DOHH2 (cell line): ENCODE data around the gene SEZ6.

Experiments
- H3F3A ChIP-seq: fragments of 200-600 bp; sonication (generic), shearing (Covaris generic); 2 replicates; pipeline ENCODE4 v1.6.0; 2016; ENCODE audit warnings: antibody characterized with exemption, mild to moderate bottlenecking; ENCODE audit not compliant: control insufficient read depth, insufficient read depth
- H3K27ac ChIP-seq: fragments of 200-600 bp; sonication (generic); 2 replicates; pipeline ENCODE4 v1.5.1; 2014; ENCODE audit warnings: low read depth, mild to moderate bottlenecking, low read length, moderate library complexity
- H3K27me3 ChIP-seq: fragments of 200-600 bp; sonication (generic); 2 replicates; pipeline ENCODE4 v1.6.1; 2014; ENCODE audit warnings: mild to moderate bottlenecking, low read length, mixed read lengths; ENCODE audit not compliant: control insufficient read depth
- H3K36me3 ChIP-seq: fragments of 200-600 bp; sonication (generic); 2 replicates; pipeline ENCODE4 v1.6.1; 2014; ENCODE audit warnings: mild to moderate bottlenecking, low read length, moderate library complexity, mixed read lengths; ENCODE audit not compliant: control insufficient read depth
- H3K4me1 ChIP-seq: fragments of 200-600 bp; sonication (generic); 2 replicates; pipeline ENCODE4 v1.6.1; 2014; ENCODE audit warnings: mild to moderate bottlenecking, low read length, mixed read lengths; ENCODE audit not compliant: control insufficient read depth
- H3K4me2 ChIP-seq: fragments of 200-600 bp; sonication (generic); 2 replicates; pipeline ENCODE4 v1.6.0; 2014; ENCODE audit warnings: mild to moderate bottlenecking, low read length, moderate library complexity
- H3K4me3 ChIP-seq: fragments of 200-600 bp; sonication (generic); 2 replicates; pipeline ENCODE4 v1.5.1; 2014; ENCODE audit warnings: mild to moderate bottlenecking, low read length, mixed read lengths
- H3K79me2 ChIP-seq: fragments of 200-600 bp; sonication (generic); 2 replicates; pipeline ENCODE4 v1.6.1; 2014; ENCODE audit warnings: mild to moderate bottlenecking, low read length, mixed read lengths; ENCODE audit not compliant: control insufficient read depth
- H3K9me2 ChIP-seq: fragments of 200-600 bp; sonication (generic); replicated peaks from 2 replicates; pipeline ENCODE4 v1.6.1; 2014; ENCODE audit warnings: mild to moderate bottlenecking, low read length, mixed read lengths; ENCODE audit not compliant: control insufficient read depth
- H3K9me3 ChIP-seq: fragments of 200-600 bp; sonication (generic); 2 replicates; pipeline ENCODE4 v1.6.1; 2014; ENCODE audit warnings: antibody characterized with exemption, low read length, mixed read lengths; ENCODE audit not compliant: control insufficient read depth, insufficient read depth
- H4K20me1 ChIP-seq: fragments of 200-600 bp; sonication (generic); 2 replicates; pipeline ENCODE4 v1.6.0; 2014; ENCODE audit warnings: low read depth, mild to moderate bottlenecking, antibody characterized with exemption, low read length, moderate library complexity; ENCODE audit not compliant: control insufficient read depth, insufficient read depth
- EZH2phosphoT487 ChIP-seq: fragments of 200-600 bp; sonication (generic); IDR thresholded peaks from 2 replicates; pipeline ENCODE4 v1.6.1; 2017; ENCODE audit warnings: borderline replicate concordance, mild to moderate bottlenecking, antibody characterized with exemption, low read length, moderate library complexity, mixed read lengths
- TF ChIP-seq, protein P1 (sequence below): fragments of 200-600 bp; sonication (generic); IDR thresholded peaks from one replicate; pipeline ENCODE4 v1.5.1; 2014; ENCODE audit warnings: antibody characterized with exemption, mild to moderate bottlenecking, low read depth, low read length; ENCODE audit not compliant: poor library complexity, severe bottlenecking

The SEZ6 gene

DNA sequence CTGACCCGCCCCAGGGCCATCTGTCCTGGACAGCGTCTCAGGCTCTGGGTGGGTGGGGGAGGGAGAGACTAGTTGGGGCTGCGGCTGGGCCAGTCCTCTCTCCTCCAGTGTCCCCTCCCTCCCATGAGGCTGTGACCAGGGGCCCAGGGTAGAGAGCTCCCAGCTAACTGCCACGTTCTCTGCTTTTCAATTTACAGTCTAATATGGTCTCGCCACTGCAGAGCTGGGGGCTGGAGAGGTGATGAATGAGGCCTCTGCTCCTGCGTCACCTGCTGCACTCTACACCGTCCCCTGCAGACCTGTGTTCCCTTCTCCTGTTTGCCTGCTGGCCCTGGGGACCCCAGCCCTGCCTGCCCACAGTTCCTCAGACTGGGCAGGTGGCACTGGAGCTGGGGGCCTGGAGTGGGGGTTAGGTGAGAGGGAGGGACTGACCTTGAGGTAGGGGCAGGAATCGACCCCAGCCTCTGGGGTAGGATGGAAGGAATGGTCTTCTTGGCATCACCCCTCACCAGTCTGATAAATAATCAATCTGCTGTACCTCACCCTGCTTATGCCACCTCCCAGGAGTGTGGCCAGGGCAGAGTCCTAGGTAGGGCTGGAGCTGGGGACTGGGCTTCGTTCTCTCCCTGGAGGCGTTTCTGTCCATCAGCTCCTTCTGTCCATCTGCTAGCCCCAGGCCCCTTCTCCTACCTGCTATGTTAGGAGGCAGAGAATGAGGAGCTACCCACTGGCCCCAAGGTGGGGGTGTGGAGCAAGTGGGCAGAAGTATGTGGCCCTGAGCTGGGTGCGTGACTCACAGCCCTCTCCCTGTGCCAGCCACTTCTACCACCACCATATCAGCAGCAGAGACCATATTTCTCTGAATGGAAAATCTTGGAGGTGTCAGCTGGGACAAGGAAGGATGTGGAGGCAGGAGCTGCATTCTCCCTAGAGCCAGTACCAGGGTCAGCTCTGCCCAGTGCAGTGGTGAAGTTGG lies 12.9 kb downstream of the SEZ6 start:
- H3K79me2 ChIP-seq = no peaks in the 10 kb centered on the region
- no peak overlapping the region for H3K4me2 ChIP-seq
- H3K9me2 ChIP-seq = no peaks in the 10 kb centered on the region
- H3K9me3 ChIP-seq = no peaks in the 10 kb centered on the region
- no peak for TF ChIP-seq EZH2phosphoT487
- TF ChIP-seq, protein P1, sequence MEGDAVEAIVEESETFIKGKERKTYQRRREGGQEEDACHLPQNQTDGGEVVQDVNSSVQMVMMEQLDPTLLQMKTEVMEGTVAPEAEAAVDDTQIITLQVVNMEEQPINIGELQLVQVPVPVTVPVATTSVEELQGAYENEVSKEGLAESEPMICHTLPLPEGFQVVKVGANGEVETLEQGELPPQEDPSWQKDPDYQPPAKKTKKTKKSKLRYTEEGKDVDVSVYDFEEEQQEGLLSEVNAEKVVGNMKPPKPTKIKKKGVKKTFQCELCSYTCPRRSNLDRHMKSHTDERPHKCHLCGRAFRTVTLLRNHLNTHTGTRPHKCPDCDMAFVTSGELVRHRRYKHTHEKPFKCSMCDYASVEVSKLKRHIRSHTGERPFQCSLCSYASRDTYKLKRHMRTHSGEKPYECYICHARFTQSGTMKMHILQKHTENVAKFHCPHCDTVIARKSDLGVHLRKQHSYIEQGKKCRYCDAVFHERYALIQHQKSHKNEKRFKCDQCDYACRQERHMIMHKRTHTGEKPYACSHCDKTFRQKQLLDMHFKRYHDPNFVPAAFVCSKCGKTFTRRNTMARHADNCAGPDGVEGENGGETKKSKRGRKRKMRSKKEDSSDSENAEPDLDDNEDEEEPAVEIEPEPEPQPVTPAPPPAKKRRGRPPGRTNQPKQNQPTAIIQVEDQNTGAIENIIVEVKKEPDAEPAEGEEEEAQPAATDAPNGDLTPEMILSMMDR = no peak
- H3K4me1 ChIP-seq = peaks cover 7% of the 10 kb centered on the region; the same call in 1 of the 2 replicates
- H3K27me3 ChIP-seq = no peaks in the 10 kb centered on the region
- H3F3A ChIP-seq = no peaks in the 10 kb centered on the region
- no peaks in the 10 kb centered on the region for H3K36me3 ChIP-seq
- no peak overlapping the region for H3K27ac ChIP-seq
- no peaks in the 10 kb centered on the region for H4K20me1 ChIP-seq
- no peak overlapping the region for H3K4me3 ChIP-seq

DNA sequence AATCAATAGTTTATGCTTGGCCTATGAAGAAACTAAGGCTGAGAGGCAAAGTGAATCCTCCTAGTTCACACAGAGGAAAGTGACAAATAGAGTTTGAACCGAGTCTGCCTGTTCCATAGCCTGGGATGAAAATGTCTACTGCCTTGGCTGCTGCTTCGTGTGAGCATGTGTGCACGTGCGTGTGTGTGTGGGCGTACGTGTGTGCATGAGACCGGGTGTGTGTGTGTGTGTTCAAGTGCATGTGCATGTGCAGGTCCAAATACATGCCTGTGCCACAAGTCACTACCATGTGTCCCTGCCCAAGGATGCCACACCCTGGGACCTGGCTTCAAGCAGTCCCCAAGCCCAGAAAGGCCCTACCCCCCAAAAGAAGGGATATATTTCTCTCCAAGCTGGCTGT lies 13.6 kb downstream of the SEZ6 start:
- Histone ChIP-seq H3K4me2 (no peak overlapping the region), H3K79me2 (no peaks in the 10 kb centered on the region), H3K27ac (no peak overlapping the region), H3K27me3 (no peaks in the 10 kb centered on the region), H3K9me2 (no peaks in the 10 kb centered on the region), H3K4me3 (no peak overlapping the region), H4K20me1 (no peaks in the 10 kb centered on the region), H3K4me1 (peaks cover 7% of the 10 kb centered on the region; the same call in 1 of the 2 replicates), H3F3A (no peaks in the 10 kb centered on the region), H3K36me3 (no peaks in the 10 kb centered on the region), H3K9me3 (no peaks in the 10 kb centered on the region)
- TF ChIP-seq, protein P1 = no peak
- no peak for TF ChIP-seq EZH2phosphoT487

DNA sequence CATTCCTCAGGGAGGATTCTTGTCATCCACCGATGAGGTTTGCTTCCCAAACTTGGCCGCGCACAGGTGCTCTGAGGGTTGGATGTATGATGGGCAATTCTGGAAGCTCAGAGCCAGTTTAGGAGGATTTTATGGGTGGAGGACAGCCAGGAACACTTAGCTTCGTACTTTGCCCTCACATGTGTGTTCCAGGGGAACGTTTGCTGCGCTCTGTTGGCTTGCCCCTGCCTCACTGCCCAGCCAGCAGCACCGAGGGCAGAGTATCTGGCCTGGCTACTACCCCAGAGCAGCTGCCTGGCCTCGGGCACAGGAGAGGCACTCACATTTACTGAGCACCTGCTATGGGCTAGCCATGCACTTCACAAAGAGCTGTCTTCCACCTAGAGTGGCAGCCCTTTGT lies 14.1 kb downstream of the SEZ6 start:
- Histone ChIP-seq H3F3A (no peaks in the 10 kb centered on the region), H3K79me2 (no peaks in the 10 kb centered on the region), H3K27ac (no peak overlapping the region)

More for the DNA sequence above, 14.1 kb downstream of the SEZ6 start:
- Histone ChIP-seq H3K4me3 (no peak overlapping the region), H4K20me1 (no peaks in the 10 kb centered on the region), H3K4me2 (no peak overlapping the region), H3K4me1 (peaks cover 7% of the 10 kb centered on the region; the same call in 1 of the 2 replicates), H3K36me3 (no peaks in the 10 kb centered on the region), H3K9me3 (no peaks in the 10 kb centered on the region), H3K9me2 (no peaks in the 10 kb centered on the region), H3K27me3 (no peaks in the 10 kb centered on the region)
- TF ChIP-seq EZH2phosphoT487 = no peak
- TF ChIP-seq, protein P1 = no peak
